NCI-H2029 treated with DMSO at 0.1 percent for 48 hours (cell line): Measurements from ENCODE around the gene TBK1.
A peak's percentile ranks its signal among the peaks of the same experiment; 100 is the strongest.
"Not testable (repeated sequence)": the region's sequence is repeated elsewhere in the genome, so short reads cannot be mapped to it uniquely, and the experiment has no call there.

ENCODE experiments used
- DNase-seq: peaks from one replicate; lab custom pipeline; 2025; lab: John Stamatoyannopoulos, UW

TBK1 gene

DNA sequence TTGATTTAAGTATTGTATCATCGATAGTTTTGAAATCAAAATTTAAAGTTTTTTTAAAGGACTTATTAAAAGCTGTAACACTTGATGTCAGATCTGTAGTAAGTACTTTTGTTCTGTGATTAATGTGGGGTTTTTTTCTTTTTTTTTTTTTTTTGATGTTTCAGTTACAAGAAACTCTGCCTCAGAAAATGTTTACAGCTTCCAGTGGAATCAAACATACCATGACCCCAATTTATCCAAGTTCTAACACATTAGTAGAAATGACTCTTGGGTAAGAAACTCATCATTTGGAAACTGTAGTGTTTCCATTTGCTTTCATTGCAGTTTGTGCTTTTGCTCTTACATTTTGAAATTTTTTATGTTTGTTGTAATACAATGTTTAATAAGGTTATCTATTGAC lies 45.6 kb downstream of the TBK1 start:
- no peak for DNase-seq

DNA sequence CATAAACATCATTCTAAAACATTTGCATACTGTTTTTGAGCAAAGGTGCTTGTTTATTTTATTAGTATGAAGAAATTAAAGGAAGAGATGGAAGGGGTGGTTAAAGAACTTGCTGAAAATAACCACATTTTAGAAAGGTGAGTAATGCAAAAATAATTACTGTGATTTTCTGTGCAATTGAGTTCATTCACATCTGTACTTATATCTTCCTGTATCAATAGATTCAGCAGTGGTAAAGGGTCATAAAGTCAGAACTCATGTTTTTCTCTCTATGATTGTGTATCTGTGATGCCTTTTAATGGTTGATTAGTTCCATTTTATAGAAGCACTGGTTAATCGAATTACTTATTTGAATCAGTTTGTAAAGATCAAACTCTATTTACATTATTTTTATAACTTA lies 46.0 kb downstream of the TBK1 start:
- no peak for DNase-seq

DNA sequence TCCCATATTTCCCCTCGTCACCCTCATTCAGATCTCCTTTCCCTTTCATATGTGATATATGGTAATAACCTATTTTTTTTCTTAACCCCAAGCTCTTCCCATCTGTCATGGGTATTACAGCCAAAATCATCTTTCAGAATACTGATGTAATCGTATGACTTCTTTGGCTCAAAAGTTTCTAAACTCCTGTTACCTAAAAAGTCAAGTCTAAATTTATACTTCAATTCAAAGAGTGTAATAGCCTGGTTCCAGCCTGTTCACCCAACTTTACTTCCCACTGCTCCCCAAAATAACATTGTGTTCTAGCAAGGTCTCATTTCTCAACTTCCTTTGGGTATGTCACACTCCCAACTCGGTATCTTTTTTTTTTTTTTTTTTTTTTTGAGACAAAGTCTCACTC lies 48.5 kb downstream of the TBK1 start:
- no peak for DNase-seq

DNA sequence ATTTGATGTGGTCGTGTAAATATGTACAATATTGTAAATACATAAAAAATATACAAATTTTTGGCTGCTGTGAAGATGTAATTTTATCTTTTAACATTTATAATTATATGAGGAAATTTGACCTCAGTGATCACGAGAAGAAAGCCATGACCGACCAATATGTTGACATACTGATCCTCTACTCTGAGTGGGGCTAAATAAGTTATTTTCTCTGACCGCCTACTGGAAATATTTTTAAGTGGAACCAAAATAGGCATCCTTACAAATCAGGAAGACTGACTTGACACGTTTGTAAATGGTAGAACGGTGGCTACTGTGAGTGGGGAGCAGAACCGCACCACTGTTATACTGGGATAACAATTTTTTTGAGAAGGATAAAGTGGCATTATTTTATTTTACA lies 49.6 kb downstream of the TBK1 start:
- no peak for DNase-seq

DNA sequence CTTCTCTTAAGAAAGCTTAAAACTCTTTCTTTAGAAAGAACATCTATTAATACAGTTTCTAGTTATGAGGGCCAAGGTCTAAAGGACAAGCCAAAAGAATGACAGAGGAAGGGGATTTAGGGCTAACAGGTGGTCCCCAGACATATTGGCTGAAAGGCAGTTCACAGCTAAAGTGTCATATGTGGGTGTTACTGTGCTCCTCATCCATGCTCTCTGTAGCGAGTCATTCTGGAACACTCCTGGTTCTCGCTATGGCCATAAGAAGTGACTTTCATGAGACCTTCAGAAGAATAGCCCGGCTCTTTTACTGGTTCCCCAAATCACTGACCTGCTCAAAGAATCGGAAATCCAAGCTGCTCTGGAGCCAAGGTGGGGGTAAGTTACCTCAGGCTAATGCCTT lies 55.0 kb downstream of the TBK1 start:
- DNase-seq = no peak

DNA sequence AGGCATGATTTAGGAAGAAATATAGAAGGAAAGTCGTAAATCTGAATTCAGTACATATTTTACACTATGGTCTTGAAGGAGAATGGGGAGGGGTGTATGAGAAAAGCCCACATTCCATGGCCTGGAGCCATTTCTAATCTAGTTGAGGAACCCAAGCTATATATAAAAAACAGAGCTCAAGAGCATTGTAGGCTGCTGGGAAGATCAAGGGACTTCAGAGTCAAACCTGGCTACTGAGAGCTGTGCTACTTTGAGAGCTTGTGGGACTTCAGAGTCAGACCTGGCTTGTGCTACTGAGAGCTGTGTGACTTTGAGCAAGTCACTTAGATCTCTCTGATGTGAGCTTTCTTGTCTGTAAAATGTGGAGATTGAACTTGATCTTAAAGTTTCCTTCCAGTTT lies 58.7 kb downstream of the TBK1 start:
- DNase-seq = no peak

DNA sequence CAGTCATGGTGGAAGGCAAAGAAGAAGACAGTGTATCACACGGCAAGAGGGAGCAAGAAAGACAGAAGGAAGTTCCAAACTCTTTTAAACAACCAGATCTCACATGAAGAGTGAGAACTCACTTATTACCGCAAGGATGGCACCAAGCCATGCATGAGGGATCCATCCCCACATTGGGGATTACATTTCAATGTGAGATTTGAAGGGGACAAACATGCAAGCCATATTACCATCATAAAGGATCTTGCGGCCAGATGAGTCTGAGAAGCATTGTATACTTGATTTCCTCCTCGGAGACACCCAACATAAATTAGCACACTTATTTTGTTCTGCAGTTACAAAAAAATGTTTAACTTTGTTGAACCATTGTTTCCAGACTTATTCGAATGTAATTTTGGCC lies 66.5 kb downstream of the TBK1 start:
- DNase-seq = no peak

DNA sequence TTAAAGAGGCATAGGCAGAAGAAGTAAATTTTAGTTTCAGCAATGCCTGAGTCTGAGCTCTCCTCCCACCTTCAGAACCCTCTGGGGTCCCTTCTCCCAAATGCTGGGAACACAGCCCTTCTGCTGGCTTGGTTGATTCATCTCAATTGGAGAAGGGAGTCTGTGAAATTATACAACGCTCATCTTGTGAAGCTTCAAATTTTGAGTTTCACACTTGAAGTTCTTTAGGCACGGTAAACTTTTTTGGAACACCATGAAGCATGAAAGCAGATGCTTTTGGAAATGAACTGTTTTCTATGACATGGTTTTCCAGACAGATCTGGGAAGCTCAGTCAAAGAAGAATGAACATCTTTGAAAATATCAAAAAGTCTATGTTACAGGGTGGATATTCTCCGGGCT lies 69.9 kb downstream of the TBK1 start:
- DNase-seq = no peak

DNA sequence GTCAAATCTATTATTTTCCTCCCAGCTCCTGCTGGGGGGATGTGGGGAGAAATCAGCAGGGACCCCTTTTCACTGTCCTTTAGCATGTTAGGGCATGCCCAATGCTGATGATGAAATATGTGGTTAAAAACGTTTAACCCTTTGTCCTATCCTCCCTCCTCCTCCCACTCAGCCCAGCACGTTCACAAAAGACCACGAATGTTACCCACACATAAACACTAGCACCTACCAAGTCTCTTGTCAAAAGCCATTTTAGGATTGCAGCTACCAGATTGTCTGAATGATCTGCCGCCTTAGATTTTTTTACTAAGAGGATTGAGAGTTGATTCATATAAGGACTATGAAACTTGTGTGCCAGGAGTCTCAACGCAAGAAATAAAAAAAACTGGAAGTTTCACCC lies 70.4 kb downstream of the TBK1 start:
- no peak for DNase-seq

DNA sequence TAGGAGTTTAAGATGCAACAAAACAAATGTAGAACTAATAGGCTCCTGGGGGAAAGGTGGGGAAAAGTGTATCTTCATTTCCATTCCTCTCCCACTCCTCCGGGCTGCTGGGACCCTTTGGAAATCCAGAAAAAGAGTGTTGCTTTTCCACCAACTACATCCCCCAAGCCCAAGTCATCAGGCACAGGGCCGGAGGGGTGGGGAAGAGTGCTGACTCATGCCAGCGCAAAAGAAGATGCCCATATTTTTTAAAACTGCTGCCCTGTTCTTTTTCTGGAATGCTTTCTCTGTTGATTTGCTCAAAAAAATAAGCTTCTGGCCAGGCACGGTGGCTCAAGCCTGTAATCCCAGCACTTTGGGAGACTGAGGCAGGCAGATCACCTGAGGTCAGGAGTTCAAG lies 70.9 kb downstream of the TBK1 start:
- DNase-seq = no peak

DNA sequence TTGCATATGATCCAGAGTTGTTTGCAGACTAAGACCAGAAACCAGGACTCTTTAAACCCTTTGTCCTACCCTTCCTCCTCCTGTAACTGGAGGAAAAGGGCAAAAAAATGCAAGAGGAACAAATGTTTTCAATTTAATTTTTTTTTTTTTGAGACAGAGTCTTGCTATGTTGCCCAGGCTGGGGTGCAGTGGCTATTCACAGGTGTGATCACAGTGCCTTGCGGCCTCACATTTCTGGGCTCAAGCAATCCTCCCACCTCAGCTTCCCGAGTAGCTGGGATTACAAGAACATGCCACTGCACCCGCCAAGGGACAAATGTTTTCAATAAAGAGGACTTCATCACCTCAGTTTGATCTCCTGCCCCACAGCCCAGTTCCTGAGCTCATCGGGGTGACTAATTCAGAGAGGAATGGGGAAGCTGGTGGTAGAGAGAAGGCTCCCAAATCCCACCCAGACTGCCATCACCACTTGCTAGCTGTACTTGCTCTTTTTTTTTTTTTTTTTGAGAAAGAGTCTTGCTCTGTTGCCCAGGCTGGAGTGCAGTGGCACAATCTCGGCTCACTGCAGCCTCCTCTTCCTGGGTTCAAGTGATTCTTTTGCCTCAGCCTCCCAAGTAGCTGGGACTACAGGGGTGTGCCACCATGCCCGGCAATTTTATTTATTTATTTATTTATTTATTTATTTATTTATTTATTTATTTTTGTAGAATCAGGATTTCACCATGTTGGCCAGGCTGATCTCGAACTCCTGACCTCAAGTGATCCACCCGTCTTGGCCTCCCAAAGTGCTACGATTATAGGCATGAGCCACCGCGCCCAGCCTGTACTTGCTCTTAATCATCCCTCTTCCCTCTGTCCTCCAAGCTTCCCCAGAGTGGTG lies 71.9 kb downstream of the TBK1 start:
- not testable (repeated sequence) for DNase-seq

DNA sequence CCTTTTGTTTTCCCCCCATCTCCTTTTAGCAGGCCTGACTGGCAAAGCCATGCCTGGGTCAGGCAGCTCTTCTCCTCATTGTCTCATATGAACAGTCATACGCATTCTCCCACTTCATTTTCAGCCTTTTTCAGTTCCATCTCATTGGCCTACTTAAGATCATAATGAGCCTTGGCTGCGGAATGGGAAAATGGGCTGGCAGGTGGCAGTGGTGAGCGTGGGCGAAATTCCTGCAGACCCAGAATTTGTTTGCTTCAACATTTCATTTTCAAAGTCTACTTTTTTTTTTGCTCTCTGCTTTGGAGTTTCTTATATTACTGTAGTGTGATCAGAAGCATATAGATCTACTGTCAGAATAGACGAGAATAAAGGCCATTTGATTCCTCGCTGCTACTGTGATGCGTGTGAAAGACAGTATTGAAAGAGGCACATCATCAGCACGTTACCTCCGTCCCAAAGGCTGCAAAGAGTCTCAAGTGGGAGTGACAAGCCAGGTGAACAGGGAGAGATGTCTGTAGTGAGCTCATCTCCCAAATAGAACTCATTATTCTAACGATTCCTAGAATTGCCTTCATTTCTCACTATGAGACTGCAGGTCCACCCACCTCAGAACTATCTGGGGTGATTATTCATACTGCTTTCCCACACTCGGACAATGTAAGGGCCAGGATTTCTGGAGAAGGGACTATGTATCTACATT lies 73.7 kb downstream of the TBK1 start:
- no peak for DNase-seq

DNA sequence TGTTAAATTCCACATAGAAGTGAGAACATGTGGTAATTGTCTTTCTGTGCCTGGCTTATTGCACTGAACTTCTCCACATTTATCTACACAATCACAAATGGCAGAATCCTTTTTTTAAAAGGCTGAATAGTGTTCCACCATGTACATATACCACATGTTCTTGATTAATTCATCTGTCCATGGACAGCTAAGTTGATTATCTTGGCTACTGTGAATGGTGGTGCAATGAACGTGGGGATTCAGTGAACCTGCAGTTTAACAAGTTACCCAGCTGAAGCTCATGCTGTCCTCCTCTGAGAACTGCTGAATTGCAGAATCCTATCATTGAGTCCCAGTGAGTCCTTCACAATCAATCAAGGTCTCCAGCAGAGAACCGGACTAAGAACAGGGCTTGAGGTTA lies 74.9 kb downstream of the TBK1 start:
- no peak for DNase-seq

DNA sequence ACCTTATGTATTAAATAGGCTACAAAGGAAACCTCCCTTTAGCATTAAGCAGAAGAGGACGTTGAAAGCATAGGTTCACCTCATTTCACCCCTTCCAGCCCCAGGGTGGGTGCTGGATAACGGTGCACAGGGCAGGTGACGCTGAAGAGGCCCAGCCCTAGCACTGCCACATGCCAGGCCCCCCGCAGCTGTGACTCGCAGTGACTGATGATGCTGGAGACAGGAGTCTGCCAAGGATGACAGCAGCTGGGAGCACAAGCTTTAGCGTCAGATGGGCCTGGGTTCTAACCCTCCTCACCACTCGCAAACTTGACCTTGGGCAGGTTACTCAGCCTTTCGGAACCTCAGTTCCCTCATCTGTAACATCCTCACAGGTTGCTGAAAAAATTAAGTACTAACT lies 76.7 kb downstream of the TBK1 start:
- DNase-seq = no peak

DNA sequence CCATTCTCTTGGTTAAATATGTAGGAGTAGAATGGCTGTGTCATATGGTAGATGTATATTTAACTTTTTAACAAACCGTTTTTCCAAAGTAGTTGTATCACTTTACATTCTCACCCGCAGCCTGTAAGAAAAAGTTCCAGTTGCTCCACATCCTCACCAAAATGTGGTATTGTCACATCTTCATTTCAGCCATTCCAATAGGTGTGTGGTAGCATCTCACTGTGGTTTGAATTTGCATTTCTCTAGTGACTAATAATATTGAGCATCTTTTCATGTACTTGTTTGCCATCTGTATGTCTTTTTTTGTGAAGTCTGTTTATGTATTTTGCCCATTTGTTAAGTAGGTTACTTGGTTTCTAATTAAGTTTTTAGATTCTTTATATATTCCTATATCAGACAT lies 78.6 kb downstream of the TBK1 start:
- no peak for DNase-seq

DNA sequence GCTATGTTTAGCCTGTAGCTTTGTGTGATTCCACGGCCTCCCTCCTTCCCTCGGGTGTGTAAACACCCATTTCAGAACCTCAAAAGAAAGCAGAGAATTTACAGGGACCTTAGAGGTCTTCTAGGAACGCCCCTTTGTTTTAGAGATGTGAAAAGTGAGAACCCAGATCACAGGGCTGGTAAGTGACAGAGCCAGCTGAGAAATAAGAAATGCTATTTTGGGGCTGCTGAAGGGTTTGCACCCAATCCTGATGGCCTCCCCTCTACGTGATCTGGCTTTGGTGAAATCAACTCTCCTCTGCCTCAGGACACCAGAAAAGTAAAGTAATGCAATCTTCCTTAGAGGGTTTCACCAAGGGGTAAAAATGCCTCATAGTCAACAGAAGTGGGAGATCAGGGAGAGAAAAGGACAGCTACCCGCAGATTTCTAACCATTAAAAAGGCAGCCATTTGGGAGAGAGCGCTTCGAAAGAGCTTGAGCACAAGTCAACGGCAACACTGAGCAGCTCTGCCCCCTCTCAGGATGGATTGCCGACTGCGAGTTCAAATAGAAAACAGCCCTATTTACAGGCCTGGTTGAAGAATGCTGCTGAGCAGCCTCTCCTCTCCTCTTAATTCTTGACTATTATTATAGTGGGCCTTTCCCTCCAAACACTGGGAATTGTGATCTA lies 79.9 kb downstream of the TBK1 start:
- no peak for DNase-seq

DNA sequence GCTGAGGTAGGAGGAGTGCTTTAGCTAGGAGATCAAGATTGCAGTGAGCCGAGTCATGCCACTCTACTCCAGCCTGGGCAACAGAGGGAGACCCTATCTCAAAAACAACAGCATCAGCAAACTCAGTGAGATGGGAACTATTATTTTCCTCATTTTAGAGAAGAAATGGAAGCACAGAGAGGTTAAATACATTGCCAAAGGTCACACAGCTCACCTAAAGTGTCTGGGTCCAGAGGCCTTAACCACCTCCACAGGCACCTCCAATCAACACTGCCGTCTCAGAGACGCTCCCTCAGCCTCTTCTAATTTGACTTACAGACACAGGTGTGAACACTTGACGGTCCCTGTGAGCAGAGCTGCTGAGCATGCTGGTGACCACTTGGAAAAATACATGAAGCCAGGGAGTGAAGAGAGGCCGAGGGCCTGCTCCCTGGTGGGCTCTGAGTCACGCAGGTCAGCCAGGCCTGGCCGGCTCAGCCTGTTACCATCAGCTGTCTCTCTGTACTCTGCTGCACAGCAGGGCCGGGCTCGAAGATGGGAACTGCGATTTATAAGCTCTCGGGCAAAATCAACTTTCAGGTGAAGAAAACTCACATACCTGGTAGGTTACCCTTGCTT lies 80.9 kb downstream of the TBK1 start:
- DNase-seq = no peak

DNA sequence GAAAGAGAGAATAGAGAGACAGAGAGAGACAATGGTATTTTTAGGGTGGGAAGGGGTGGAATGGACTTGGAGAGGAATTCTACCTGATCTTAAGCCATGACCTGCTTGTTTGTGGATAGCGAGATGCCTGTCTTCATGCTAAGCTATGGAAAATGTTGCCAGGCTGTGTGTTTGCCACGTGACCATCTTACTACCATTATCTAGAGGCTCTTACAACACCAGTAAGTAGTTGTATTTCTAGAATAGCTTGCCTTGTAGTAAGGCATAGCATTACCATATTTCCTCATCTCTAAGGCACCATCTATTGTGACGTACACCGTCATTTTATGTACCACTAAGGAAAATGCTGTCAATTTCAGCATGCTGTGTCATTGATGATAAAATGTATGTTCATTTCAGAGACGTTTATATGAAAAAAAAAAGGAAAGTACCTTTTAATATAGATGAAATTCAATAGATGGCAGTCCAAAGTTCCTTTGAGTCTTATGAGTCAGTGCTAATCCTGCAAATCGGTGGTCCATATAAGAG lies 82.8 kb downstream of the TBK1 start:
- DNase-seq = no peak

DNA sequence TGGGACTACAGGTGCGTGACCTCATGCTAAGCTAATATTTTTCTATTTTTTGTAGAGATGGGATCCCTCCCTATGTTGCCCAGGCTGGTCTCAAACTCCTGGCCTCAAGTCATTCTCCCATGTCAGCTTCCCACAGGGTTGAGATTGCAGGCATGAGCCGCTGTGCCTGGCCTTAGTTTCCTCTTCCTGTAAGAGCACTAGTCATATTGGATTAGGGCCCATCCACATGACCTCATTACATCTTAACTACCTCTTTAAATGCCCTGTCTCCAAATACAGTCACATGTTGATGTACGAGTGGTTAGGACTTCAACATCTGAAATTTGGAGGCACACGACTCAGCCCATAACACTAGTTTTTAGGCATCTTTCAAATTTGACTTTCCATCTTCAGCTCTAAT lies 86.2 kb downstream of the TBK1 start:
- DNase-seq = no peak

DNA sequence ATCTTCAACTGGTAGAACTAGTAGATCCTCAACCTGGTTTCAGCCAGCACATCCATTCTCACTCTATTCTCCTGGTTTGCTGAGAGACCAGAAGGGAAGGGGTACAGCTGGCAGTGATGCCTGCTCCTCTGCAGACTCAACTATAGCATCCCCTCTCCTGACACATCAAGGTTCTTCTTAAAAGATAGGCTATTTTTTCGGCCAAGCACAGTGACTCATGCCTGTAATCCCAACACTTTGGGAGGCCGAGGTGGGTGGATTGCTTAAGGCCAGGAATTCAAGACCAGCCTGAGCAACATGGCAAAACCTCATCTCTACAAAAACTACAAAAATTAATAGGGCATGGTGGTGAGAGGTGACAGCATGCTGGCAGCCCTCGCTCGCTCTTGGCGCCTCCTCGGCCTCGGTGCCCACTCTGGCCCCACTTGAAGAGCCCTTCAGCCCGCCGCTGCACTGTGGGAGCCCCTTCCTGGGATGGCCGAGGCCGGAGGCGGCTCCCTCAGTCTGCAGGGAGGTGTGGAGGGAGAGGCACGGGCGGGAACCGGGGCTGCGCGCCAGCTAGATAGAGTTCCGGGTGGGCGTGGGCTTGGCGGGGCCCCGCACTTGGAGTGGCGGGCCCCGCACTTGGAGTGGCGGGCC lies 90.6 kb downstream of the TBK1 start:
- DNase-seq = not testable (repeated sequence)

DNA sequence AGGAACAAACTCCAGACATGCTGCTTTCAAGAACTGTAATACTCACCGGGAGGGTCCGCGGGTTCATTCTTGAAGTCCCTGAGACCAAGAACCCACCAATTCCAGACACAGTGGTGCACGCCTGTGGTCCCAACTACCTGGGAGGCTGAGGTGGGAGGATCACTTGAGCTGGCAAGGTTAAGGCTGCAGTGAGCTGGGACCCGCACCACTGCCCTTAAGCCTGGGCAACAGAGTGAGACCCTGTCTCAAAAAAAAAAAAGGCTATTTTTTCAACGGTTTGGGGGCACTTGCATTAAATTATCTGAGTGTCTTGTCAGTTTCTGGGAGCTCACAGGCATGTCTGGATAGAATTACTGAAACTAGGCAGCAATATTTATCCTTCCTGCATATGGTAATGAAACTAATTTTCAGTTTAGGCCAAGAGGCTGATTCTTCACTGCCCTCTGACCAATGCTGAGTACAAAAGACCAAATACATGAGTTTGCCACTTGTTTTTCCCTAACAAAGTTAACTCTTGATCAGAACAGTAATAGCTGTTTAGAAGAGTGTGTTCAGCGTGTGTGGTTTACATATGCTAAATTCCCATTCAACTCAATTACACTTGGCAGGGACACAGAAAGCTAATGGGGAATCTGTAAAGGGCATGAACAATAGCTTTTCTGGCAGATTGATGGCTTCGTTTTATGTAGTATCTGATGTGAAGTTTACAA lies 92.6 kb downstream of the TBK1 start:
- peak; percentile 11 for DNase-seq
